Heart left ventricle (tissue), 16 donors: Measurements from ENCODE around the gene KIF17. TPM values are rescaled to one million over a fixed set of nuclear protein-coding genes. Genes with fewer than 3 reads are reported as not detected.

Experiments used
- ATAC-seq, 4 donors: fragments of 200-7000 bp; cut with Tn5 transposase; one replicate each; pipeline ENCODE4 v1.9.1; 2020 to 2022; ENCODE audit warnings: moderate library complexity in 4 of 4, mild to moderate bottlenecking in 3 of 4, moderate number of reproducible peaks in 1 of 4
- DNase-seq, 5 donors: peaks; one replicate each; pipeline ENCODE4 v3.0.0-alpha.2; 2020
- H3K27ac ChIP-seq, 12 donors: fragments of 200-600 bp; sonication (generic) in 4 of 12; one replicate each; pipeline versions ENCODE4 v1.5.0 to v1.8.0; 2016 to 2022; ENCODE audit warnings: mild to moderate bottlenecking in 2 of 12
- H3K27me3 ChIP-seq, 9 donors: fragments of 200-600 bp; sonication (generic) in 2 of 9; one replicate each; pipeline versions ENCODE4 v1.5.1 to v1.8.0; 2016 to 2022; ENCODE audit warnings: mild to moderate bottlenecking in 3 of 9
- H3K36me3 ChIP-seq, 9 donors: fragments of 200-600 bp; sonication (generic) in 2 of 9; one replicate each; pipeline versions ENCODE4 v1.5.0 to v1.8.0; 2018 to 2022; ENCODE audit warnings: mild to moderate bottlenecking in 2 of 9
- H3K4me1 ChIP-seq, 12 donors: fragments of 200-600 bp; sonication (generic) in 4 of 12; one replicate each; pipeline versions ENCODE4 v1.5.0 to v1.8.0; 2016 to 2022; ENCODE audit warnings: mild to moderate bottlenecking in 3 of 12
- H3K4me3 ChIP-seq, 12 donors: fragments of 200-600 bp; sonication (generic) in 4 of 12; one replicate each; pipeline versions ENCODE4 v1.5.0 to v1.8.0; 2017 to 2022; ENCODE audit warnings: mild to moderate bottlenecking in 9 of 12, moderate library complexity in 4 of 12
- H3K9me3 ChIP-seq, 12 donors: fragments of 200-600 bp; sonication (generic) in 4 of 12; one replicate each; pipeline versions ENCODE4 v1.5.0 to v1.8.0; 2016 to 2022; ENCODE audit warnings: mild to moderate bottlenecking in 1 of 12
- POLR2A ChIP-seq, 2 donors: fragments of 450-650 bp; IDR thresholded peaks; one replicate each; pipeline ENCODE4 v1.6.1; 2017; ENCODE audit warnings: antibody characterized with exemption in 2 of 2, mild to moderate bottlenecking in 2 of 2, moderate library complexity in 2 of 2
- WGBS, 4 donors: extraction: QIAGEN DNeasy Blood & Tissue Kit in 2 of 4; methylation state at CpG; one replicate each; pipeline versions ENCODE4 v1.1.5 to v1.1.7; 2013 to 2018; 5-methylcytosine and 5-hydroxymethylcytosine counted together
- intact Hi-C, 10 donors: fragments of 100-400 bp; cut with DNase I; formaldehyde crosslinking; loops; one replicate each; pipeline versions ENCODE4 v1.11.1 to v1.14.2; 2022
- polyA plus RNA-seq, 2 donors: library from polyadenylated mRNA; stranded (reverse); fragments of 200-250 nt; gene quantifications; one replicate each; pipeline ENCODE4 v1.2.3, GENCODE V29; 2013
- total RNA-seq, 9 donors: library from RNA; depleted of rRNA in 2 of 9; stranded (reverse); fragments of >200 nt in 2 of 9; fragmentation: NEBNext Ultra II Directional in 3 of 9; extraction: Animal tissue kit (Norgen Biotek cat#: 25700) in 3 of 9; gene quantifications; one replicate each; pipeline versions ENCODE4 v1.1.0 to v1.2.4, GENCODE V29; 2016 to 2023
- TF ChIP-seq, protein P1 (sequence below), 12 donors: fragments of 200-600 bp; sonication (generic) in 4 of 12; IDR thresholded peaks; one replicate each; pipeline versions ENCODE4 v1.5.0 to v1.8.0; 2018 to 2022; ENCODE audit warnings: antibody characterized with exemption in 12 of 12, mild to moderate bottlenecking in 5 of 12
- donor health status: ischemic (EF 13 %, LVEDD 7.1; RV severe dilation, severe dysfunction).
- donor health status: healthy with polysubstance abuse.
- donor health status: DM: no; HTN: yes; CAD: no.
- donor health status: DM: no; HTN: no; CAD: no.
- donor health status: ischemic (EF 25% LVEDD 6.9; RV normal size, moderate dysfunction).
- donor health status: ischemic (EF 25% LVEDD 5.7; RV mildly dilated, moderate dysfunction).
- donor health status: healthy.
- donor health status: DM: yes; HTN: yes; CAD: no.
- donor health status: ischemic (EF 35%, LVEDD 5.7; RV mildly dilated, moderate dysfunction).
- donor health status: nonischemic (EF 11% LVEDD 7.7; RV severe dilation, severe dysfunction).
- donor health status: DM: yes; HTN: yes; CAD: no.
- donor health status: PGD.
- donor health status: ischemic (EF 29% LVEDD 5.4; RV normal size, mild dysfunction).
- donor health status: nonischemic (EF 23%, LVEDD 6.1; RV moderate dilation, normal function).

The KIF17 gene
- total and polyA plus RNA-seq, 11 donors: 1.6 to 9.3 (median 3.4) TPM

DNA sequence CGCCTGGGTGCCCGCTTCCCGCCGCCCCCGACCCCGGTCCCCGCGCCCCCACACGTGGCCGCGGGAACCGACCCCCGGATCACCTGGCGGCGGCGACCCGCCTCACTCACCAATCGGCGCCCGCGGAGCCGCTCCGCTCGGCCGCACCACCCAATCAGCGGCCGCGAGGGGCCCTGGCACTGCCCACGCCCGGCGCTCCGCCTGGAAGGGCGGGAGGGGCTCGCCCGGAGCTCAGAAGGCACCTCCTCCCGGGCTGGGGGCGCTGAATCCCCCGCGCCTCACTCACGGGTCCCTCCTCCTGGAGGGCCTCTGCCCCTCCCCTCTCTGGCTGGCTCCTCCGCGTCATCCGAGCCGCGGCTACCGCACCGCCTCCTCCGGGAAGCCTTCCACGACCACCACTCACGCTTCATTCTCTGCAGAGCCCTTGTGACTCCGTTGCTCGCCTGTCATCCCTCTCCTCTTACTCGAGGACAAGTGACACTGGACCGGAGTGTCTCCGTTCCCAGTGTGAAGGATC lies 14.3 kb upstream of the KIF17 start:
- intact Hi-C loops: loop anchor here in 4 of 10 donors (5.0 to 10.0 kb wide), 4 partner anchors 35 to 210 kb away; no protein-coding TSS in a partner anchor
- peaks cover 4 to 45% (median 26%) of the 10 kb centered on the region in 9 donors for H3K27me3 ChIP-seq
- peak; percentile 38 to 84 (median 76) for ATAC-seq
- peak overlapping the region; percentile 42 to 69 (median 56) for H3K4me3 ChIP-seq
- no peaks in the 10 kb centered on the region for H3K9me3 ChIP-seq
- peaks cover 0 to 6% (median 2%) of the 10 kb centered on the region in 9 donors for H3K36me3 ChIP-seq
- peaks cover 0 to 32% (median 13%) of the 10 kb centered on the region in 12 donors for H3K4me1 ChIP-seq
- DNase-seq: peak in 4 of 5 donors; percentile 41 to 61 (median 56)
- 0 to 1% (median 1%) methylated on average over 15 to 55 of the region's 55 CpGs for WGBS, 4 donors
- TF ChIP-seq, protein P1, sequence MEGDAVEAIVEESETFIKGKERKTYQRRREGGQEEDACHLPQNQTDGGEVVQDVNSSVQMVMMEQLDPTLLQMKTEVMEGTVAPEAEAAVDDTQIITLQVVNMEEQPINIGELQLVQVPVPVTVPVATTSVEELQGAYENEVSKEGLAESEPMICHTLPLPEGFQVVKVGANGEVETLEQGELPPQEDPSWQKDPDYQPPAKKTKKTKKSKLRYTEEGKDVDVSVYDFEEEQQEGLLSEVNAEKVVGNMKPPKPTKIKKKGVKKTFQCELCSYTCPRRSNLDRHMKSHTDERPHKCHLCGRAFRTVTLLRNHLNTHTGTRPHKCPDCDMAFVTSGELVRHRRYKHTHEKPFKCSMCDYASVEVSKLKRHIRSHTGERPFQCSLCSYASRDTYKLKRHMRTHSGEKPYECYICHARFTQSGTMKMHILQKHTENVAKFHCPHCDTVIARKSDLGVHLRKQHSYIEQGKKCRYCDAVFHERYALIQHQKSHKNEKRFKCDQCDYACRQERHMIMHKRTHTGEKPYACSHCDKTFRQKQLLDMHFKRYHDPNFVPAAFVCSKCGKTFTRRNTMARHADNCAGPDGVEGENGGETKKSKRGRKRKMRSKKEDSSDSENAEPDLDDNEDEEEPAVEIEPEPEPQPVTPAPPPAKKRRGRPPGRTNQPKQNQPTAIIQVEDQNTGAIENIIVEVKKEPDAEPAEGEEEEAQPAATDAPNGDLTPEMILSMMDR (IDR thresholded peaks at IDR 0.05): no peak
- no peak for TF ChIP-seq POLR2A (IDR thresholded peaks at IDR 0.05)
- H3K27ac ChIP-seq: no peak overlapping the region

DNA sequence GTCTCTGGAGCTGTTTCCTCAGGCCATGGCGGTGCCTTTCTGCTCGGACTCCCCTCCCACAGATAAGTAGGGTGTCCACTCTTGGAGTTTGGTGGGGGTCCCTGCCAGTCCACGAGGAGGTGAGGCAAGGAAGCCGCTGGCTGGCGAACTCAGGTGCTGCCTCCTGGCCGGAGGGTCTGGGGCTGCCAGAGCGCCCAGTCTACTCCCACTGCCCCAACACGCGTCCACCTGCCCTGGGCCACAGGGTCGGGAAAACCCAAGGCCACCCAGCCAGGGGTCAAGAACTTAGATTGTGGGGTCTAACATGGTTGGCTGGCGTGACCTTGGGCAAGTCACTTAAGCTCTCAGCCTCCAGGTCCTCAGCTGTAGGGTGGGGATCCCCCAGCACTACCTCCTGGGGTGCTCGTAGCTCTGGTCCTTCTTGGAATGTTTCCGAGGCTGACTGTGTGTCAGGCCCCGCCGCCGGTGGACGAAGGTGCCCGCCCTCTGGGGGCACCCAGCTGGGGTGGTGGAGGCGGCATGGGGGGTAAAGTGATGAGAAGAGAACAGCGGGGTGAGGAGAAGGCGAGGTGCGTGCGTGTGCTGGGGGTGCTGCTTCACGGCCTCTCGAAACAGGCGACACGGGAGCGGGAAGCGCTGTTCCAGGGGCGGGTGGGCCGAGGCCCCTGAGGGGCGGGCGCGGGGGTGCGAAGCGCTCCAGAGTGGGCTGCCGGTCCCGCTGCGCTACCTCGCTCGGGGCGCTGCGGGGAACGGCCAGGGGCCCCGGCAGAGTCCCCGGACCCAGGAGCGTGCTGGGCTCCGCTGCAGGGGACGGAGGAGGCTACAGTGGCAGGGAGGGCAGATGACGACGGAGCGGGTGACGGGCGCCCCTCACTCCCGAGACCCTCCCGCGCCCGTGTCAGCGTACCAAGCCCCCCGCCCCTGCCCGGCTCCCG lies 13.5 kb upstream of the KIF17 start:
- Histone ChIP-seq H3K4me3 (peak overlapping the region; percentile 42 to 69 (median 56)), H3K4me1 (peaks cover 0 to 32% (median 13%) of the 10 kb centered on the region in 12 donors), H3K9me3 (no peaks in the 10 kb centered on the region), H3K27me3 (peaks cover 4 to 45% (median 26%) of the 10 kb centered on the region in 9 donors), H3K36me3 (no peaks in the 10 kb centered on the region), H3K27ac (no peak overlapping the region)
- WGBS, 4 donors: 12 to 20% (median 15%) methylated on average over 35 to 62 of the region's 62 CpGs
- no peak for ATAC-seq
- DNase-seq: no peak
- TF ChIP-seq, protein P1 (IDR thresholded peaks at IDR 0.05): no peak
- no peak for TF ChIP-seq POLR2A (IDR thresholded peaks at IDR 0.05)
- intact Hi-C loops: loop anchor here in 4 of 10 donors (5.0 to 10.0 kb wide), 4 partner anchors 34 to 209 kb away; no protein-coding TSS in a partner anchor

DNA sequence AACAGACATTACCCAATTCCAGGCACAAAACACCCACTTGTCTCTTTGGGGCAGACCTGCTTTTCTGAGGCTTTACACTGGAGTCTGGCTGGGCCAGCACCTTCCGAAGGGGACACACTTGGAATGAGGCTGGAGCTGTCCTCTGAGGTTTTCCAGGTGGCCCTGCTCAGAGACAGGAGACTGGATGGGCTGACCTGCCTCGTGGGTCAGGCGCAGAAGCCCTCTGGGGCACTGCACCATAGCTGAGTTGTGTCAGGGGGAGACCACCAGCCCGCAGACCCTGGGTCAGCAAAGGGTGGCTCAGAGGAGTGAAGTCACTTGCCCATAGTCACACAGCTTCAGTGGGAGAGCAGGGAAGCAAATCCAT lies 12.9 kb upstream of the KIF17 start:
- intact Hi-C loops: loop anchor here in 4 of 10 donors (5.0 to 10.0 kb wide), 4 partner anchors 33 to 208 kb away; no protein-coding TSS in a partner anchor
- TF ChIP-seq, protein P1 (IDR thresholded peaks at IDR 0.05): no peak
- no peak for TF ChIP-seq POLR2A (IDR thresholded peaks at IDR 0.05)
- Histone ChIP-seq H3K4me3 (no peak overlapping the region), H3K27me3 (peaks cover 4 to 45% (median 26%) of the 10 kb centered on the region in 9 donors), H3K27ac (no peak overlapping the region), H3K9me3 (no peaks in the 10 kb centered on the region), H3K4me1 (peaks cover 0 to 32% (median 13%) of the 10 kb centered on the region in 12 donors), H3K36me3 (no peaks in the 10 kb centered on the region)
- DNase-seq (no peak), ATAC-seq (no peak)
- 29 to 38% (median 37%) methylated on average over 4 of the region's 4 CpGs for WGBS, 4 donors
